Neural progenitor cell (in vitro differentiated cells): Measurements from ENCODE around the gene CEBPB. TPM values are rescaled to one million over a fixed set of nuclear protein-coding genes. Genes with fewer than 3 reads are reported as not detected.

ENCODE experiments used
- DNase-seq: peaks from one replicate; pipeline ENCODE4 v3.0.0-alpha.2; 2016; ENCODE audit warnings: low spot score
- H2AFZ ChIP-seq: fragments of 200-600 bp; sonication (generic); replicated peaks from 2 replicates; pipeline ENCODE4 v1.6.1; 2016; ENCODE audit warnings: antibody characterized with exemption
- H3F3A ChIP-seq: fragments of 200-600 bp; sonication (generic); 2 replicates; pipeline ENCODE4 v1.6.1; 2016; ENCODE audit warnings: antibody characterized with exemption, low read depth
- H3K27ac ChIP-seq: fragments of 200-600 bp; sonication (generic); 2 replicates; pipeline ENCODE4 v1.5.1; 2016; ENCODE audit warnings: mild to moderate bottlenecking
- H3K27me3 ChIP-seq: fragments of 200-600 bp; sonication (generic); 2 replicates; pipeline ENCODE4 v1.6.1; 2016; ENCODE audit warnings: mild to moderate bottlenecking, moderate library complexity
- H3K36me3 ChIP-seq: fragments of 200-600 bp; sonication (generic); 2 replicates; pipeline ENCODE4 v1.5.1; 2016
- H3K4me1 ChIP-seq: fragments of 200-600 bp; sonication (generic); 2 replicates; pipeline ENCODE4 v1.6.1; 2016; ENCODE audit warnings: mixed run types
- H3K4me2 ChIP-seq: fragments of 200-600 bp; sonication (generic); 2 replicates; pipeline ENCODE4 v1.6.1; 2016
- H3K4me3 ChIP-seq: fragments of 200-600 bp; sonication (generic); 2 replicates; pipeline ENCODE4 v1.5.1; 2016
- H3K79me2 ChIP-seq: fragments of 200-600 bp; sonication (generic); 2 replicates; pipeline ENCODE4 v1.6.1; 2016; ENCODE audit warnings: low read depth
- H3K9ac ChIP-seq: fragments of 200-600 bp; sonication (generic); 2 replicates; pipeline ENCODE4 v1.6.1; 2016
- H3K9me3 ChIP-seq: fragments of 200-600 bp; sonication (generic); 2 replicates; pipeline ENCODE4 v1.5.1; 2016; ENCODE audit warnings: low read depth
- H4K20me1 ChIP-seq: fragments of 200-600 bp; sonication (generic); 2 replicates; pipeline ENCODE4 v1.6.1; 2016; ENCODE audit warnings: low read depth
- H3K27ac Mint-ChIP-seq: 3 replicates; pipeline ENCODE4 v1.8.0; 2021; ENCODE audit warnings: mixed read lengths
- H3K27me3 Mint-ChIP-seq: 2 replicates; pipeline ENCODE4 v1.8.0; 2022; ENCODE audit warnings: low read depth, mild to moderate bottlenecking, inconsistent platforms, moderate library complexity, mixed read lengths; ENCODE audit not compliant: insufficient read depth
- H3K36me3 Mint-ChIP-seq: 3 replicates; pipeline ENCODE4 v1.8.0; 2021; ENCODE audit warnings: mixed read lengths
- H3K4me1 Mint-ChIP-seq: 3 replicates; pipeline ENCODE4 v1.8.0; 2021; ENCODE audit warnings: mixed read lengths
- H3K4me3 Mint-ChIP-seq: 3 replicates; pipeline ENCODE4 v1.8.0; 2021; ENCODE audit warnings: mild to moderate bottlenecking, moderate library complexity, mixed read lengths
- H3K9me3 Mint-ChIP-seq: 3 replicates; pipeline ENCODE4 v1.8.0; 2020; ENCODE audit warnings: mixed read lengths
- CTCF ChIP-seq: fragments of 200-600 bp; sonication (generic); IDR thresholded peaks from 2 replicates; pipeline ENCODE4 v1.5.1; 2017; ENCODE audit warnings: antibody characterized with exemption, mild to moderate bottlenecking
- EZH2 ChIP-seq: fragments of 200-600 bp; sonication (generic); IDR thresholded peaks from 2 replicates; pipeline ENCODE4 v1.6.1; 2017; ENCODE audit warnings: antibody characterized with exemption, mild to moderate bottlenecking, moderate library complexity
- EZH2phosphoT487 ChIP-seq: fragments of 200-600 bp; sonication (generic); IDR thresholded peaks from 2 replicates; pipeline ENCODE4 v1.6.1; 2017; ENCODE audit warnings: antibody characterized with exemption
- total RNA-seq: library from RNA; depleted of rRNA; stranded (reverse); fragments of >200 nt; gene quantifications from 2 replicates; pipeline ENCODE4 v1.2.3, GENCODE V29; 2015; ENCODE audit warnings: low replicate concordance

The CEBPB gene
- total RNA-seq, 1 donor from 2014 or later: 1.8 TPM

- Mint-ChIP-seq H3K27me3 (peaks cover 9% of the 10 kb centered on the region), H3K4me3 (no peak overlapping the region), H3K9me3 (no peaks in the 10 kb centered on the region), H3K27ac (no peak overlapping the region), H3K4me1 (peaks cover 7% of the 10 kb centered on the region), H3K36me3 (no peaks in the 10 kb centered on the region)
- no peak overlapping the region for H2AFZ ChIP-seq
- TF ChIP-seq EZH2 (no peak), EZH2phosphoT487 (no peak), CTCF (no peak)
- peaks cover 8% of the 10 kb centered on the region for H3K27me3 ChIP-seq
- H3K4me3 ChIP-seq: no peak overlapping the region
- no peaks in the 10 kb centered on the region for H3F3A ChIP-seq
- no peak for DNase-seq
- H3K9ac ChIP-seq: no peak overlapping the region
- H3K36me3 ChIP-seq: no peaks in the 10 kb centered on the region
- no peaks in the 10 kb centered on the region for H3K4me1 ChIP-seq
- no peaks in the 10 kb centered on the region for H4K20me1 ChIP-seq
- no peaks in the 10 kb centered on the region for H3K79me2 ChIP-seq
- no peak overlapping the region for H3K27ac ChIP-seq
- H3K9me3 ChIP-seq: no peaks in the 10 kb centered on the region
- no peak overlapping the region for H3K4me2 ChIP-seq
Observed at GRCh38 chr20:50181344-50181743, 9.3 kb upstream of the CEBPB start.

GRCh38 chr20:50182346-50182745, 8.3 kb upstream of the CEBPB start:
- H3K4me3 Mint-ChIP-seq: no peak overlapping the region
- H3K9ac ChIP-seq: no peak overlapping the region
- peaks cover 14% of the 10 kb centered on the region for H3K27me3 Mint-ChIP-seq
- H3K4me3 ChIP-seq: no peak overlapping the region
- no peaks in the 10 kb centered on the region for H3K36me3 Mint-ChIP-seq
- TF ChIP-seq EZH2phosphoT487 (no peak), CTCF (no peak)
- H3F3A ChIP-seq: no peaks in the 10 kb centered on the region
- H2AFZ ChIP-seq: no peak overlapping the region
- H3K9me3 Mint-ChIP-seq: no peaks in the 10 kb centered on the region
- no peak overlapping the region for H3K27ac ChIP-seq
- H3K4me1 ChIP-seq: no peaks in the 10 kb centered on the region
- peaks cover 8% of the 10 kb centered on the region for H3K27me3 ChIP-seq
- H3K79me2 ChIP-seq: no peaks in the 10 kb centered on the region
- H3K36me3 ChIP-seq: no peaks in the 10 kb centered on the region
- no peak overlapping the region for H3K4me2 ChIP-seq
- no peaks in the 10 kb centered on the region for H3K9me3 ChIP-seq
- H3K4me1 Mint-ChIP-seq: peaks cover 7% of the 10 kb centered on the region
- DNase-seq: no peak
- no peak overlapping the region for H3K27ac Mint-ChIP-seq
- no peaks in the 10 kb centered on the region for H4K20me1 ChIP-seq

GRCh38 chr20:50185426-50185825, 5.2 kb upstream of the CEBPB start:
- H3K4me1 ChIP-seq: no peaks in the 10 kb centered on the region
- TF ChIP-seq CTCF: no peak
- TF ChIP-seq EZH2phosphoT487: no peak
- TF ChIP-seq EZH2: no peak
- H3K27me3 ChIP-seq: peaks cover 20% of the 10 kb centered on the region
- H3K4me2 ChIP-seq: no peak overlapping the region
- no peak overlapping the region for H3K9ac ChIP-seq
- no peaks in the 10 kb centered on the region for H3K9me3 ChIP-seq
- Mint-ChIP-seq H3K36me3 (no peaks in the 10 kb centered on the region), H3K27me3 (peaks cover 17% of the 10 kb centered on the region), H3K4me1 (peaks cover 4% of the 10 kb centered on the region), H3K4me3 (no peak overlapping the region), H3K9me3 (no peaks in the 10 kb centered on the region), H3K27ac (no peak overlapping the region)
- H3F3A ChIP-seq: no peaks in the 10 kb centered on the region
- H3K27ac ChIP-seq: no peak overlapping the region
- H3K4me3 ChIP-seq: no peak overlapping the region
- no peaks in the 10 kb centered on the region for H3K36me3 ChIP-seq
- no peaks in the 10 kb centered on the region for H4K20me1 ChIP-seq
- no peak overlapping the region for H2AFZ ChIP-seq
- DNase-seq: no peak
- no peaks in the 10 kb centered on the region for H3K79me2 ChIP-seq
